ENCODE data around the gene MISP3.
A peak's percentile ranks its signal among the peaks of the same experiment; 100 is the strongest.

The MISP3 gene

GRCh38 chr19:14118165-14119051 is 45.8 kb downstream of the MISP3 start:
- Histone ChIP-seq H3K27ac (ENCODE audit: low read depth, low read length) (peak overlapping the region; percentile 89), H3K36me3 (ENCODE audit: insufficient read depth, low read length) (peaks cover 12% of the 10 kb centered on the region), H3K9ac (ENCODE audit: low read depth, low read length) (peak overlapping the region; percentile 74), H3K4me1 (ENCODE audit: insufficient read depth, low read length) (peaks cover 10% of the 10 kb centered on the region), H3K4me3 (ENCODE audit: low read length) (peak overlapping the region; percentile 61), H3K27me3 (ENCODE audit: insufficient read depth, low read length) (no peaks in the 10 kb centered on the region), H3K9me3 (ENCODE audit: insufficient read depth, low read depth, low read length) (no peaks in the 10 kb centered on the region)
- WGBS = 13% methylated on average over 59 of the region's 61 CpGs

GRCh38 chr19:14119146-14119545 is 46.6 kb downstream of the MISP3 start:
- Histone ChIP-seq H3K27ac (ENCODE audit: low read depth, low read length) (peak overlapping the region; percentile 89; the same call in 1 of the 2 replicates), H3K27me3 (ENCODE audit: insufficient read depth, low read length) (no peaks in the 10 kb centered on the region), H3K36me3 (ENCODE audit: insufficient read depth, low read length) (peaks cover 16% of the 10 kb centered on the region), H3K9ac (ENCODE audit: low read depth, low read length) (no peak overlapping the region; the same call in 1 of the 2 replicates), H3K4me3 (ENCODE audit: low read length) (peak overlapping the region; percentile 61; the same call in 1 of the 2 replicates), H3K4me1 (ENCODE audit: insufficient read depth, low read length) (peaks cover 7% of the 10 kb centered on the region; the same call in 1 of the 2 replicates), H3K9me3 (ENCODE audit: insufficient read depth, low read depth, low read length) (no peaks in the 10 kb centered on the region)
- WGBS = 82% methylated on average over 2 of the region's 3 CpGs

GRCh38 chr19:14119644-14120496 is 47.3 kb downstream of the MISP3 start:
- Histone ChIP-seq H3K27me3 (ENCODE audit: insufficient read depth, low read length) (no peaks in the 10 kb centered on the region), H3K9me3 (ENCODE audit: insufficient read depth, low read depth, low read length) (no peaks in the 10 kb centered on the region), H3K4me3 (ENCODE audit: low read length) (no peak overlapping the region), H3K36me3 (ENCODE audit: insufficient read depth, low read length) (peaks cover 22% of the 10 kb centered on the region), H3K27ac (ENCODE audit: low read depth, low read length) (no peak overlapping the region), H3K9ac (ENCODE audit: low read depth, low read length) (no peak overlapping the region), H3K4me1 (ENCODE audit: insufficient read depth, low read length) (peaks cover 7% of the 10 kb centered on the region; the same call in 1 of the 2 replicates)
- 93% methylated on average over 7 of the region's 7 CpGs for WGBS

- Histone ChIP-seq H3K4me3 (ENCODE audit: low read length) (no peak overlapping the region), H3K4me1 (ENCODE audit: insufficient read depth, low read length) (peaks cover 7% of the 10 kb centered on the region; the same call in 1 of the 2 replicates), H3K27me3 (ENCODE audit: insufficient read depth, low read length) (no peaks in the 10 kb centered on the region), H3K9ac (ENCODE audit: low read depth, low read length) (no peak overlapping the region), H3K27ac (ENCODE audit: low read depth, low read length) (no peak overlapping the region), H3K36me3 (ENCODE audit: insufficient read depth, low read length) (peaks cover 26% of the 10 kb centered on the region), H3K9me3 (ENCODE audit: insufficient read depth, low read depth, low read length) (no peaks in the 10 kb centered on the region)
- 95% methylated on average over 7 of the region's 7 CpGs for WGBS
These were observed 47.9 kb downstream of the MISP3 start for GRCh38 chr19:14120497-14120780.

GRCh38 chr19:14122924-14123323 is 50.3 kb downstream of the MISP3 start:
- peaks cover 33% of the 10 kb centered on the region for H3K36me3 ChIP-seq (ENCODE audit: insufficient read depth, low read length)
- H3K27me3 ChIP-seq (ENCODE audit: insufficient read depth, low read length) = no peaks in the 10 kb centered on the region
- no peak overlapping the region for H3K4me3 ChIP-seq (ENCODE audit: low read length)
- no peak overlapping the region for H3K27ac ChIP-seq (ENCODE audit: low read depth, low read length)
- no peak overlapping the region for H3K9ac ChIP-seq (ENCODE audit: low read depth, low read length)
- WGBS = 94% methylated on average over 6 of the region's 6 CpGs
- no peaks in the 10 kb centered on the region for H3K9me3 ChIP-seq (ENCODE audit: insufficient read depth, low read depth, low read length)
- H3K4me1 ChIP-seq (ENCODE audit: insufficient read depth, low read length) = peaks cover 4% of the 10 kb centered on the region; the same call in 1 of the 2 replicates

Data from HUES64 (cell line).